ENCODE measurements around the gene ATP10A. TPM values are rescaled to one million over a fixed set of nuclear protein-coding genes. Genes with fewer than 3 reads are reported as not detected.

ATP10A gene
- total and polyA plus RNA-seq, 2 experiments from 2014 or later = 0.75 to 0.77 TPM

- DNase-seq (ENCODE audit: low spot score) = no peak
- Histone ChIP-seq H3K9me2 (replicated peaks; ENCODE audit: insufficient read depth) (no peaks in the 10 kb centered on the region), H3K36me3 (replicated peaks; ENCODE audit: insufficient read depth, low read depth) (no peaks in the 10 kb centered on the region), H3K4me1 (ENCODE audit: insufficient read depth) (no peaks in the 10 kb centered on the region), H3K4me2 (no peak overlapping the region), H4K20me1 (ENCODE audit: insufficient read depth, poor library complexity, severe bottlenecking) (no peaks in the 10 kb centered on the region), H3K9me3 (ENCODE audit: low read depth) (no peaks in the 10 kb centered on the region), H3K27me3 (no peaks in the 10 kb centered on the region), H3K27ac (no peak overlapping the region), H3K4me3 (no peak overlapping the region), H3K79me2 (no peaks in the 10 kb centered on the region), H2AFZ (no peak overlapping the region)
- TF ChIP-seq CTCF (IDR thresholded peaks at IDR 0.05; ENCODE audit: poor library complexity) (no peak), EZH2phosphoT487 (IDR thresholded peaks at IDR 0.05; ENCODE audit: low read depth, severe bottlenecking, unreplicated experiment) (no peak), EZH2 (IDR thresholded peaks at IDR 0.05; ENCODE audit: borderline replicate concordance) (no peak)
- 96% methylated on average over 14 of the region's 14 CpGs for WGBS (ENCODE audit: low lambda C conversion rate, missing lambda C conversion rate)
Measured at GRCh38 chr15:25770031-25770430, 93.1 kb downstream of the ATP10A start.

GRCh38 chr15:25768271-25768670, 94.9 kb downstream of the ATP10A start:
- Histone ChIP-seq H3K27me3 (no peaks in the 10 kb centered on the region), H3K4me3 (no peak overlapping the region), H3K9me3 (ENCODE audit: low read depth) (no peaks in the 10 kb centered on the region), H3K9me2 (replicated peaks; ENCODE audit: insufficient read depth) (no peaks in the 10 kb centered on the region), H3K4me2 (no peak overlapping the region), H3K36me3 (replicated peaks; ENCODE audit: insufficient read depth, low read depth) (no peaks in the 10 kb centered on the region), H4K20me1 (ENCODE audit: insufficient read depth, poor library complexity, severe bottlenecking) (no peaks in the 10 kb centered on the region), H3K4me1 (ENCODE audit: insufficient read depth) (no peaks in the 10 kb centered on the region), H2AFZ (no peak overlapping the region), H3K79me2 (no peaks in the 10 kb centered on the region), H3K27ac (no peak overlapping the region)
- no peak for DNase-seq (ENCODE audit: low spot score)
- 92% methylated on average over 1 of the region's 1 CpG for WGBS (ENCODE audit: low lambda C conversion rate, missing lambda C conversion rate)
- TF ChIP-seq EZH2phosphoT487 (IDR thresholded peaks at IDR 0.05; ENCODE audit: low read depth, severe bottlenecking, unreplicated experiment) = no peak
- TF ChIP-seq CTCF (IDR thresholded peaks at IDR 0.05; ENCODE audit: poor library complexity) = no peak
- no peak for TF ChIP-seq EZH2 (IDR thresholded peaks at IDR 0.05; ENCODE audit: borderline replicate concordance)

- DNase-seq (ENCODE audit: low spot score) = no peak
- H3K4me2 ChIP-seq = no peak overlapping the region
- H3K36me3 ChIP-seq (replicated peaks; ENCODE audit: insufficient read depth, low read depth) = no peaks in the 10 kb centered on the region
- H3K9me2 ChIP-seq (replicated peaks; ENCODE audit: insufficient read depth) = no peaks in the 10 kb centered on the region
- peaks cover 4% of the 10 kb centered on the region for H3K4me1 ChIP-seq (ENCODE audit: insufficient read depth)
- whole genome bisulfite sequencing (ENCODE audit: low lambda C conversion rate, missing lambda C conversion rate) = 88% methylated on average over 13 of the region's 13 CpGs
- H3K27me3 ChIP-seq = no peaks in the 10 kb centered on the region
- no peak overlapping the region for H3K27ac ChIP-seq
- H3K79me2 ChIP-seq = no peaks in the 10 kb centered on the region
- H4K20me1 ChIP-seq (ENCODE audit: insufficient read depth, poor library complexity, severe bottlenecking) = no peaks in the 10 kb centered on the region
- no peak overlapping the region for H2AFZ ChIP-seq
- TF ChIP-seq EZH2phosphoT487 (IDR thresholded peaks at IDR 0.05; ENCODE audit: low read depth, severe bottlenecking, unreplicated experiment) (no peak), CTCF (IDR thresholded peaks at IDR 0.05; ENCODE audit: poor library complexity) (no peak), EZH2 (IDR thresholded peaks at IDR 0.05; ENCODE audit: borderline replicate concordance) (no peak)
- H3K9me3 ChIP-seq (ENCODE audit: low read depth) = no peaks in the 10 kb centered on the region
- no peak overlapping the region for H3K4me3 ChIP-seq
Measured at GRCh38 chr15:25767356-25768151, 95.6 kb downstream of the ATP10A start.
